GM21825 (cell line): Measurements from ENCODE around the gene CIP2A.

Source experiments
- ATAC-seq: cut with Tn5 transposase; IDR thresholded peaks from one replicate; pipeline ENCODE4 v1.9.1; 2021; ENCODE audit warnings: mild to moderate bottlenecking, moderate library complexity; ENCODE audit not compliant: unreplicated experiment

Gene CIP2A

DNA sequence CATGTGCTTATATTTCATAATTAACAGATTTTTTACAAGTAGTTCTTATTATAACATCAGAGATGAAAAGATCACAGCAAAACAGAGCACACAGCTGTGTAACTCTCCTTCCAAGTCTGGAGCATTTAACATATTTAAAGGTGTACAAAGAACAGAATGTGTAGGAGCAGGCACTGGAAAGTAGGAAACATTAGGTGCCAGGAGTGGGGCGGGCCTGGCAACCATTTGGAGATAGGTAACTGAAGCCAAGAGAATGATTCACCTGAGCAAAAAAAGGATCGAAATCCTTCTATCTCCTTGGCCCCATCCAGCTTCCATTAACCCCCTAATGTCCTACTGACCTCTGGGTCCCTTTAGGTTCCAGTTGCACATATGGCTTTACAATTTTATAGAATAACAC lies 76.6 kb downstream of the CIP2A start:
- ATAC-seq = no peak

- no peak for ATAC-seq
These were observed 77.7 kb downstream of the CIP2A start for GRCh38 chr3:108511490-108511889.

DNA sequence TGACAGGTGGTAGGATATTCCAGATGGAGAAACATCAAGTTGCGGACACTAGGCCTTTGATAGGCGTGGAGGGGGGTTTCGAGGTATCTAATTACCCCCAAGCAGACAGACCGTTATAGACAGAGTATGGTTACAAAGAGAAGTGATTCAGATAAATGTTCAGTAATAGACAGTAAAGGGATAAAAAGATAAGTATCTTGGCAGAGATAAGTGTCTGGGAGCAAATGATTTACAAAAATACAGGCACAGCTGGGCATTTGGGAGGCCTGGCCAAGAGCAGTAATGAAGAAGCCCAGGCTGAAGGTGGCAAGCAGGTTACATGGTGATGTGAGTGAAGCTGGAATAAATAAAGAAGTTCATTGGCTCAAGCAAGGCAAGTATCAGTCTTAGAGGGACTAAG lies 78.2 kb downstream of the CIP2A start:
- ATAC-seq = no peak

GRCh38 chr3:108510496-108510895 lies 78.7 kb downstream of the CIP2A start, which contains the start of gene MYH15:
Gene MYH15, minus strand, starts transcription at chr3:108510596. Its CDS starts 66 bp downstream, at chr3:108510530.
- no peak for ATAC-seq

DNA sequence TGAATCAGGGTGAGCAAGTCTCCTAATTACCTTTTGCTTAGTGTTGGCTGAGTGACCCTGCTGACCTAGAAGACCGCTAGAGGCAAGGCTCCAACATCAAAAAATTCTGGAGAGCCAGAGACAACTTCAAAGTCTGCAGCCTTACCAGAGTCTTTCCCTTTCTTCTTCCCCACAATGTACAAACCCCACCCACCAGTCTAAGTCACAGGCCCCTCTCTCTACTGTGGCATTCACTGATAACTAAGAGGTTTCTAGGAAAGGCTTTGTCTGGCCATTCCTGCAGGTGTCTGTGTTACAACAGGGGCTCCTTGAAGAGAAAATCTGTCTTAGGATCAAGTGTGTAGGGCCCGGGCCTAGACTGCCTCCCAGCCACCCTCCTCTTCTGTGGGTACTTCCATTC lies 79.4 kb downstream of the CIP2A start:
- no peak for ATAC-seq

- no peak for ATAC-seq
These were observed 80.0 kb downstream of the CIP2A start for GRCh38 chr3:108509263-108509662.

- no peak for ATAC-seq
These were observed 81.3 kb downstream of the CIP2A start for GRCh38 chr3:108507902-108508301.

- ATAC-seq = no peak
These were observed 83.4 kb downstream of the CIP2A start for GRCh38 chr3:108505811-108506210.

DNA sequence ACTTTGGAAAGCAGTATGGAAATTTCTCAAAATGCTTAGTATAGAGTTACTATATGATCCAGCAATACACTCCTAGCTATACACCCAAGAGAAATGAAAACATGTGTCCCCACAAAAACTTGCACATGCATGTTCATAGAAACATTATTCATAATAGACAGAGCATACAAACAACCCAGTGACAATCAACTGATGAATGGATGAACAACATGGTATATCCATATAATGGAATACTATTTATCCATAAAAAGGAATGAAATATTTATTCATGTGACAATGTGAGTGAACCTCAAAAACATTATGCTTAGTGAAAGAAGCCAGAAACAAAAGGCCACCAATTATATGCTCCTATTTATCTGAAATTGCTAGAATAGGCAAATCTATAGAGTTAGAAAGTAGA lies 85.5 kb downstream of the CIP2A start:
- no peak for ATAC-seq

DNA sequence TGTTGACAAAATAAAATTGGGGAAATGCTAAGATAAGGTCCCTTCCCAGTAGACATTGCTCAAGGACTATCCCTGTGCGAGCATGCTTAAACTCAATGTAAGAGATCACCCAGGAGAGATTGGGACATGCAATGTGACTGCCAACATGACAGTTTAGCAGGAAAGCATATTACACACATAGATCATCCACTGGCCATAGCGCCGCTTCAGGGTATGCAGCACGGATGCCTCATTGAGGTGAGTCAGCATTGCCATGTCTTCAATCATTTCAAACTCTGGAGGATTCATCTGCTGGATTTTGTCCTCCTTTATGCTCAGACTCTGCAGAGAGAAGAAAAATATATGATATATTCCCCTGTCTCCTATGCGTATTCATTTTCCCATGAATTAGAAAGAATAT lies 87.7 kb downstream of the CIP2A start:
- ATAC-seq = no peak

- ATAC-seq = no peak
These were observed 88.5 kb downstream of the CIP2A start for GRCh38 chr3:108500728-108501127.
